ENCODE results near the gene ADAMTS9. TPM values are rescaled to one million over a fixed set of nuclear protein-coding genes. Genes with fewer than 3 reads are reported as not detected.

ADAMTS9 gene
- total and polyA plus RNA-seq, 2 experiments from 2014 or later = 60.5 to 168 TPM

GRCh38 chr3:64620020-64620419 is 67.8 kb downstream of the ADAMTS9 start:
- Histone ChIP-seq H3K27ac (no peak overlapping the region), H3K9me3 (ENCODE audit: low read depth) (no peaks in the 10 kb centered on the region), H3K4me1 (ENCODE audit: low read depth) (no peaks in the 10 kb centered on the region), H3K4me3 (no peak overlapping the region), H3K36me3 (peaks cover 63% of the 10 kb centered on the region), H3K27me3 (no peaks in the 10 kb centered on the region)
- DNase-seq (ENCODE audit: low read depth in 1 of 2, low spot score in 1 of 2) = no peak
- no peak for TF ChIP-seq CTCF (IDR thresholded peaks at IDR 0.05; ENCODE audit: low read depth, low read length)

GRCh38 chr3:64619216-64619615 is 68.6 kb downstream of the ADAMTS9 start:
- Histone ChIP-seq H3K4me1 (ENCODE audit: low read depth) (peaks cover 4% of the 10 kb centered on the region), H3K36me3 (peaks cover 59% of the 10 kb centered on the region), H3K27me3 (no peaks in the 10 kb centered on the region), H3K4me3 (no peak overlapping the region), H3K27ac (no peak overlapping the region), H3K9me3 (ENCODE audit: low read depth) (no peaks in the 10 kb centered on the region)
- DNase-seq (ENCODE audit: low read depth in 1 of 2, low spot score in 1 of 2) = no peak
- no peak for TF ChIP-seq CTCF (IDR thresholded peaks at IDR 0.05; ENCODE audit: low read depth, low read length)

GRCh38 chr3:64617610-64618009 is 70.2 kb downstream of the ADAMTS9 start:
- Histone ChIP-seq H3K36me3 (peaks cover 59% of the 10 kb centered on the region), H3K27ac (no peak overlapping the region), H3K4me3 (no peak overlapping the region), H3K27me3 (no peaks in the 10 kb centered on the region), H3K9me3 (ENCODE audit: low read depth) (no peaks in the 10 kb centered on the region), H3K4me1 (ENCODE audit: low read depth) (peaks cover 20% of the 10 kb centered on the region)
- no peak for DNase-seq (ENCODE audit: low read depth in 1 of 2, low spot score in 1 of 2)
- no peak for TF ChIP-seq CTCF (IDR thresholded peaks at IDR 0.05; ENCODE audit: low read depth, low read length)

GRCh38 chr3:64616953-64617352 is 70.8 kb downstream of the ADAMTS9 start:
- Histone ChIP-seq H3K4me3 (no peak overlapping the region), H3K9me3 (ENCODE audit: low read depth) (no peaks in the 10 kb centered on the region), H3K4me1 (ENCODE audit: low read depth) (peaks cover 24% of the 10 kb centered on the region), H3K36me3 (peaks cover 59% of the 10 kb centered on the region), H3K27ac (peak overlapping the region; percentile 32), H3K27me3 (no peaks in the 10 kb centered on the region)
- no peak for TF ChIP-seq CTCF (IDR thresholded peaks at IDR 0.05; ENCODE audit: low read depth, low read length)
- peak in 1 of 2 donors; percentile 14 for DNase-seq (ENCODE audit: low read depth in 1 of 2, low spot score in 1 of 2)

GRCh38 chr3:64612916-64613526 is 74.8 kb downstream of the ADAMTS9 start:
- TF ChIP-seq CTCF (IDR thresholded peaks at IDR 0.05; ENCODE audit: low read depth, low read length) = no peak
- DNase-seq (ENCODE audit: low read depth in 1 of 2, low spot score in 1 of 2) = peak; percentile 23 to 59
- Histone ChIP-seq H3K4me1 (ENCODE audit: low read depth) (peaks cover 35% of the 10 kb centered on the region), H3K9me3 (ENCODE audit: low read depth) (no peaks in the 10 kb centered on the region), H3K4me3 (no peak overlapping the region), H3K27me3 (no peaks in the 10 kb centered on the region), H3K27ac (peak overlapping the region; percentile 99), H3K36me3 (peaks cover 28% of the 10 kb centered on the region)

All from cardiac muscle cell (in vitro differentiated cells and primary cell).